OCI-LY3 (cell line): ENCODE data around the gene C10orf71.

ENCODE experiments used
- EZH2phosphoT487 ChIP-seq: fragments of 200-600 bp; shearing (Covaris generic); IDR thresholded peaks from 2 replicates; pipeline ENCODE4 v1.6.1; 2018; ENCODE audit warnings: antibody characterized with exemption, mixed run types, low read depth
- TF ChIP-seq, protein P1 (sequence below): fragments of 200-600, 300-600 bp; sonication (generic); IDR thresholded peaks from 2 replicates; pipeline ENCODE4 v1.5.1; 2014; ENCODE audit warnings: antibody characterized with exemption, low read length, low read depth

DNA sequence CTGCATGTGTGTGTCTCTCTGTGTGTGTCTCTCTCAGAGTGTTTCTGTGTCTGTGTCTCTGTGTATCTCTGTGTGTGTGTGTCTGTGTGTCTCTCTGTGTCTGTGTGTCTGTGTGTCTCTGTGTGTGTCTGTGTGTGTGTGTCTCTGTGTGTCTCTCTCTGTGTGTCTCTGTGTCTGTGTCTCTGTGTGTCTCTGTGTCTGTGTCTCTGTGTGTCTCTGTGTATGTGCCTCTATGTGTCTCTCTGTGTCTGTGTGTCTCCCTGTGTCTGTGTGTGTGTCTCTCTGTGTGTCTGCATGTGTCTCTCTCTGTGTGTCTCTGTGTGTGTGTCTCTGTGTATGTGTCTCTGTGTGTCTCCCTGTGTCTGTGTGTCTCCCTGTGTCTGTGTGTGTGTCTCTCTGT is 44.8 kb upstream of the C10orf71 start:
- TF ChIP-seq, protein P1, sequence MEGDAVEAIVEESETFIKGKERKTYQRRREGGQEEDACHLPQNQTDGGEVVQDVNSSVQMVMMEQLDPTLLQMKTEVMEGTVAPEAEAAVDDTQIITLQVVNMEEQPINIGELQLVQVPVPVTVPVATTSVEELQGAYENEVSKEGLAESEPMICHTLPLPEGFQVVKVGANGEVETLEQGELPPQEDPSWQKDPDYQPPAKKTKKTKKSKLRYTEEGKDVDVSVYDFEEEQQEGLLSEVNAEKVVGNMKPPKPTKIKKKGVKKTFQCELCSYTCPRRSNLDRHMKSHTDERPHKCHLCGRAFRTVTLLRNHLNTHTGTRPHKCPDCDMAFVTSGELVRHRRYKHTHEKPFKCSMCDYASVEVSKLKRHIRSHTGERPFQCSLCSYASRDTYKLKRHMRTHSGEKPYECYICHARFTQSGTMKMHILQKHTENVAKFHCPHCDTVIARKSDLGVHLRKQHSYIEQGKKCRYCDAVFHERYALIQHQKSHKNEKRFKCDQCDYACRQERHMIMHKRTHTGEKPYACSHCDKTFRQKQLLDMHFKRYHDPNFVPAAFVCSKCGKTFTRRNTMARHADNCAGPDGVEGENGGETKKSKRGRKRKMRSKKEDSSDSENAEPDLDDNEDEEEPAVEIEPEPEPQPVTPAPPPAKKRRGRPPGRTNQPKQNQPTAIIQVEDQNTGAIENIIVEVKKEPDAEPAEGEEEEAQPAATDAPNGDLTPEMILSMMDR = no peak
- TF ChIP-seq EZH2phosphoT487 = no peak
